BE2C (cell line): Measurements from ENCODE around the gene ATP11A.

ENCODE experiments used
- DNase-seq: peaks from one replicate; pipeline ENCODE4 v3.0.0-alpha.2; 2020
- H3K27me3 ChIP-seq: fragments of 250-450 bp; sonication (Bioruptor Pico); 2 replicates; pipeline ENCODE4 v1.5.1; 2020; ENCODE audit warnings: mild to moderate bottlenecking
- H3K36me3 ChIP-seq: fragments of 250-450 bp; sonication (Bioruptor Pico); 2 replicates; pipeline ENCODE4 v1.5.1; 2020; ENCODE audit warnings: mild to moderate bottlenecking
- H3K4me1 ChIP-seq: fragments of 250-450 bp; sonication (Bioruptor Pico); 2 replicates; pipeline ENCODE4 v1.5.1; 2020
- H3K4me3 ChIP-seq: 2 replicates; pipeline ENCODE4 v1.5.1; 2011; ENCODE audit warnings: low read depth, low read length
- H3K9me3 ChIP-seq: fragments of 250-450 bp; sonication (Bioruptor Pico); 2 replicates; pipeline ENCODE4 v1.5.1; 2020
- CTCF ChIP-seq: IDR thresholded peaks from 2 replicates; pipeline ENCODE4 v1.5.1; 2012; ENCODE audit warnings: mild to moderate bottlenecking, low read depth, low read length

The ATP11A gene

DNA sequence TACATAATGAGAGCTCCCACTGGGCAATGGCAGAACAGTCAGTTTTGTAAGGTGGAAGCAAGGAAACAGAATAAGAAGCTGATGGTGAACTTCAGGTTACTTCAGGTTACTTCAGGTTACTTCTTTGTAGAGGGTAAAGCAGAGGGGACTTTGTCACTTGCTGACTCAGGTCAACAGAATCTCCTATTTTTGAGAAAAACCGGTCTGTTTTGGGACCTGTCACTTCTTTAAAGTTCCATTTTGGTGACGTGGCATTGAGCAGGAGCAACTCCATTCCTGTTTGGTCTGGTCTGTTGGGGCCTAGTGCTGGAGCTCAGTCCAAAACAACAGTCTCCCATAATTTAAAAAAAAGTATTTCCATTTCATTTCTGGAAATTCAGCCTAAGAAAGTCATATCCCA lies 29.7 kb downstream of the ATP11A start:
- TF ChIP-seq CTCF, result no peak
- DNase-seq, result no peak
- H3K9me3 ChIP-seq, result no peaks in the 10 kb centered on the region
- H3K4me3 ChIP-seq, result no peak overlapping the region
- no peaks in the 10 kb centered on the region for H3K36me3 ChIP-seq
- H3K27me3 ChIP-seq, result no peaks in the 10 kb centered on the region
- H3K4me1 ChIP-seq, result no peaks in the 10 kb centered on the region; the same call in 1 of the 2 replicates

GRCh38 chr13:112720251-112720650 lies 30.4 kb downstream of the ATP11A start:
- Histone ChIP-seq H3K27me3 (no peaks in the 10 kb centered on the region), H3K4me1 (peaks cover under 1% of the 10 kb centered on the region), H3K4me3 (no peak overlapping the region), H3K9me3 (no peaks in the 10 kb centered on the region), H3K36me3 (no peaks in the 10 kb centered on the region)
- no peak for DNase-seq
- no peak for TF ChIP-seq CTCF

- no peak overlapping the region for H3K4me3 ChIP-seq
- peaks cover 6% of the 10 kb centered on the region for H3K4me1 ChIP-seq
- H3K27me3 ChIP-seq, result no peaks in the 10 kb centered on the region
- no peaks in the 10 kb centered on the region for H3K9me3 ChIP-seq
- DNase-seq, result no peak
- H3K36me3 ChIP-seq, result no peaks in the 10 kb centered on the region
- no peak for TF ChIP-seq CTCF
These were observed 31.0 kb downstream of the ATP11A start for GRCh38 chr13:112720814-112721197.

DNA sequence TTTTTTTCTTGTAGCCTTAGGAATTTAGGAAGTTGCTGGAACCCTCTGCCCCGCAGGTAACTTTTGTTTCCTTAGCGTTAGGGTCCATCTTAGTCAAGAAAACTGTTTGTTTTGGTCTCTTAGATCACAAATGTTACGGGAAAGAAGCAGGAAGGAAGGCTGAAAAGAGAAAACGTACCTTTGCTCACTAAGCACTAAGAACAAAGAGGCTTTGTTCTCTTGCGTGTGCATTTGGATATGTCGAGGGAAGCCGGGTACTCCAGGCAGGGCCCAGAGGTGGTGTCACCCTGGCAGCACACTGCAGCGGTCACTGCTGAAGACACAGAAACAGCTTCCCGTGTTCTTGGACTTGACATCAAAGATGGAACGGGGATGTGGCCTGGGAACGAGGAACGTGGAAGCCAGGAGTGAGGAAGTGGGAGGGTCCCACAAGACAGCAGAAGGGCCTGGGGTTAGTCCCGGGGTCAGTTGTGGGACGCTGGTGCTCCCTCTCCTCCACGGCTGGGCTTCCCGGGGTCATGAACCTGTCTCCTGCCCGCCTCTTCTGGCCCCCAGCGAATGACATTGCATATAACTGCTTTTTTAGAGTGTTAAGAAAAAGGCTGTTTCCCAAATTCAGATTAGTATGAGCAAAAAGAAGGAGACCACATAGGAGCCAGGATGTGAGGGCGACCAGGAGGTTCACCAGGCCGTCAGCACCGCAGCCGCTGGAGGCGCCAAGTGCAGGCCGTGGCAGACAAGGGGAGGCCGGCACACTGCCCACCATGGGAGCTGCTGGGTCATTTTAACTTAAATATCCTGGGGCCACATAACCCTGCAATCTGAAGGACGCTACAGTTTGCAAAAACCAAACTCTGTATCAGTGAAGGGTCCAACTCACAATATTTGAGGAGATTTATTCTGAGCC lies 31.6 kb downstream of the ATP11A start:
- DNase-seq, result no peak
- no peak for TF ChIP-seq CTCF
- no peaks in the 10 kb centered on the region for H3K27me3 ChIP-seq
- H3K9me3 ChIP-seq, result no peaks in the 10 kb centered on the region
- no peak overlapping the region for H3K4me3 ChIP-seq
- H3K4me1 ChIP-seq, result peaks cover 12% of the 10 kb centered on the region
- H3K36me3 ChIP-seq, result no peaks in the 10 kb centered on the region

DNA sequence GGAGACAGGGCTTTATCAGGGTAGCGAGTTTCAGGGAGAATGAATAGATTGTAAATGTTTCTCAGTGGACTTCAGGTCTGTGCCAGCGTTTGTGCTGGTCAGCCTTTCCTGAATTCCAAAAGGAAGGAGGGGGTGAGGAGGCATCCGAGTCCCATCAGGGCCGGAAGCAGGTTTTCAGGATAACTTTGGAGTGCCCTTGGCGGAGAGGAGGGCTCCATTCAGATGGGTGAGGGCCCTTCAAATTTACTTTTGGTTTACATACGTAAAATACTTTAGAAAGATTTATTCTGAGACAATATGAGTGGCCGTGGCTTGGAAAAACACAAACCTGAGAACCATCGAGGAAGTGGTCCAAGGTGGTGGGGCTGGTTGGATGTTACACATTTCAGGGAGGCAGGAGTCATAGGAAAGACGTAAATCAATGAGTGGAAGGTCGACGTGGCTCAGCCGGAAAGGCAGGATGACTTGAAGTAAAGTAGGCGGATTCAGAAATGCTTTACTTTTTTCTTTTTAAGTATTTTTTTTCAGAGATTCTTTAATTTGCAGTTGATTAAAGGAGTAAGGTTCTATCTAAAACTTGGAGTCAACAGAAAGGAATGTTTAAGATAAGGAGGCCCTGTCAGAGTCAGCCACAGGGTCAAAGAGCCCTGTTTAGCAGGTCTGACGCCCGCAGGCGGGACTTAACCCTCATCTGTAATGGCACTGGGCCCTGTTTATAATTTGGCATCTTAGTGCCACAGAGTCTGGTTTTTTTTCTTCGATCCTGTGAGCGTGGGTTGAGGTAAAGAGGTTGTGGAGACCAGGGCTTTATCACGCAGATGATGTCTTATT lies 32.8 kb downstream of the ATP11A start:
- DNase-seq, result no peak
- TF ChIP-seq CTCF, result no peak
- peaks cover 12% of the 10 kb centered on the region for H3K4me1 ChIP-seq
- no peaks in the 10 kb centered on the region for H3K27me3 ChIP-seq
- no peaks in the 10 kb centered on the region; the same call in 1 of the 2 replicates for H3K36me3 ChIP-seq
- no peaks in the 10 kb centered on the region for H3K9me3 ChIP-seq
- H3K4me3 ChIP-seq, result no peak overlapping the region
